Common myeloid progenitor, CD34-positive (primary cell): ENCODE measurements around the gene FAM234B.

Experiments used
- CTCF ChIA-PET: fragments of 350-600 bp; sonication (Branson Sonifier 250); formaldehyde crosslinking; loops from one replicate; lab custom pipeline; 2021; ENCODE audit warnings: antibody characterized with exemption; lab: Charles Lee
- POLR2A ChIA-PET: fragments of 350-600 bp; sonication (Branson Sonifier 250); formaldehyde crosslinking; loops from one replicate; lab custom pipeline; 2021; ENCODE audit warnings: antibody characterized with exemption; lab: Charles Lee
- DNase-seq, 3 donors: peaks; one replicate each; pipeline versions ENCODE4 v3.0.0 to v3.0.0-alpha.2; 2013
- H3K27ac ChIP-seq, 2 experiments: 1 replicate in 1 of 2; 2 replicates in 1 of 2; pipeline ENCODE4 v1.7.0; 2013; ENCODE audit warnings: inconsistent platforms in 2 of 2, low read length in 2 of 2, mild to moderate bottlenecking in 2 of 2, low read depth in 1 of 2, moderate library complexity in 1 of 2; ENCODE audit not compliant: severe bottlenecking in 2 of 2, insufficient read depth in 1 of 2, poor library complexity in 1 of 2
- H3K27me3 ChIP-seq, 5 experiments: replicated peaks in 2 of 5; 1 replicate in 3 of 5; 2 replicates in 2 of 5; pipeline versions ENCODE4 v1.6.1 to v1.7.0; 2013; ENCODE audit warnings: low read length in 4 of 5, mild to moderate bottlenecking in 2 of 5, moderate library complexity in 2 of 5, inconsistent platforms in 1 of 5; ENCODE audit not compliant: insufficient read depth in 5 of 5, control insufficient read depth in 4 of 5
- H3K36me3 ChIP-seq, 4 experiments: 1 replicate in 2 of 4; 2 replicates in 2 of 4; pipeline versions ENCODE4 v1.6.1 to v1.7.0; 2013; ENCODE audit warnings: low read length in 3 of 4, control low read depth in 1 of 4, mild to moderate bottlenecking in 1 of 4; ENCODE audit not compliant: control insufficient read depth in 4 of 4, insufficient read depth in 4 of 4
- H3K4me1 ChIP-seq, 4 experiments: 1 replicate in 3 of 4; 2 replicates in 1 of 4; pipeline versions ENCODE4 v1.6.1 to v1.7.1; 2013; ENCODE audit warnings: low read length in 3 of 4, mild to moderate bottlenecking in 3 of 4, control low read depth in 1 of 4, inconsistent platforms in 1 of 4, moderate library complexity in 1 of 4; ENCODE audit not compliant: control insufficient read depth in 4 of 4, insufficient read depth in 4 of 4; ENCODE audit errors: control extremely low read depth in 1 of 4
- H3K4me3 ChIP-seq, 7 experiments: 1 replicate in 4 of 7; 2 replicates in 3 of 7; pipeline versions ENCODE4 v1.5.1 to v1.7.0; 2013; ENCODE audit warnings: mild to moderate bottlenecking in 7 of 7, low read length in 6 of 7, moderate library complexity in 6 of 7, inconsistent platforms in 2 of 7, low read depth in 2 of 7, control low read depth in 1 of 7; ENCODE audit not compliant: insufficient read depth in 4 of 7, control insufficient read depth in 1 of 7; ENCODE audit errors: extremely low read depth in 1 of 7
- H3K9me3 ChIP-seq, 5 experiments: 1 replicate in 4 of 5; 2 replicates in 1 of 5; pipeline versions ENCODE4 v1.6.1 to v1.7.1; 2013; ENCODE audit warnings: low read length in 4 of 5, mild to moderate bottlenecking in 2 of 5, inconsistent platforms in 1 of 5, low read depth in 1 of 5, moderate library complexity in 1 of 5; ENCODE audit not compliant: control insufficient read depth in 4 of 5, insufficient read depth in 2 of 5; ENCODE audit errors: control extremely low read depth in 1 of 5
- WGBS: methylation state at CpG from one replicate; pipeline ENCODE4 v1.1.5; 2013; ENCODE audit not compliant: insufficient coverage; 5-methylcytosine and 5-hydroxymethylcytosine counted together

Gene FAM234B

DNA sequence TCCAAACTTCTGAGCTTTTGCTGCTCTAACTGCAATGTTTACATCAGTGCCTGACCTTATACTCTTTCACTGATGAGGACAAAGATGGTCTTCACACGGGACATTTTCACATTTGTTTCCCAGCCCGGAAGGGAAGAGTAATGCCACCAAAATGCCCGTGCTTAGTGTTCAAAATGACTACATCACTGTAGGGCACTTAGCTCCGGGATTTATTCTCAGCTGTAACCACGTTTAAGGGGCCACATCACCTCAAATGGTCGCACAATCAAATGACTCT lies 56.4 kb downstream of the FAM234B start:
- no peak for DNase-seq
- CTCF ChIA-PET = interaction anchor here (0.8 to 5.8 kb wide), 16 partner anchors 16 to 184 kb away, joined by 3 to 47 read pairs (median 4); partner anchors contain the start of gene EMP1
- no peaks in the 10 kb centered on the region for H3K9me3 ChIP-seq
- H3K36me3 ChIP-seq = no peaks in the 10 kb centered on the region
- H3K27ac ChIP-seq = peak overlapping the region; percentile 92 to 99
- POLR2A ChIA-PET = interaction anchor here (1.6 kb wide), 1 partner anchor 79 kb away, joined by 8 read pairs; no protein-coding TSS in a partner anchor
- H3K4me3 ChIP-seq = peak overlapping the region in 6 of 7 experiments; percentile 19 to 64 (median 38)
- 4% methylated on average over 6 of the region's 6 CpGs for WGBS
- peaks cover 31 to 74% (median 72%) of the 10 kb centered on the region in 4 experiments for H3K4me1 ChIP-seq
- no peaks in the 10 kb centered on the region for H3K27me3 ChIP-seq

DNA sequence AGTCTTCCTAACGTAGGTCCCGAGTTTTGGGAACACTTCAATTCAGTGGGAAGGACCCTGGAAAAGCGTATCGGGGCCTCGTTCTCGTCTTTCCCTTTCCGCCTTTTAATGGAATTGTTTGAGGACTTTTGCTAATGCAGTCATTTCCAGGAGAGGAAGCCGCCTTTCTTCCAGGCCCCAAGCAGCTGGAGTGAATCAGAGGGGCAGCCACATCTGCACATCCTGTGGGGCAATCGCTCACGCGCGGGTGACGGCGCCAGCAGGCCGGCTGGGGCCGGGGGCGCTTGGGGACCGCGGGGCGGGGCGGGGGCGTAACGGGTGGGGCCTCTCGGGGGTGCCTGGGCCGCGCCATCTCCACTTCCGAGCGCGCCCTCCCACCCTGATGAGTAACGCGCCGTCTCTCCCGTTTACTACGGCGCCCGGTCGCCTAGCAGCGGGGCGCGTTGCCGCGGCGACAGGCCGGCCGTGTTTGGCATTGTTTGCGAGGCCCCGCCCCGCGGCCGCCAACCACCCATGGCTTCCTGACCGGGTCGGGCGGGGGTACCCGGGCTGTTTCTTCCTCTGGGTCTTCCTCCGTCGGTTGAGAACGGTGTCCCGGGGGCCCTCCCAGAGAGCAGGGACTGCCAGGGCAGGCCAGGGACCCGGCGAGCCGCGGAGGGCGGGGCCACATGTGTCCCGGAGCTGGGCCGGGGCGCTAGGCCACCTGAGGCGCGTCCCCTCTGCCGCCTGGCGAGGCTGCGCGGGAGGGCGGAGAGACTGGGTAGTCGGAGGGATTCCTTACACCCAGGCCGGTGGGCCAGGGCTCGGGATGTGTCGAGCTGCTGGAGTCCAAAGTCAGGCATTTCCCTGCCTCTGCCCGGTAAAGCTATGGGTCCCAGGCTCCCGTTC lies 56.9 kb downstream of the FAM234B start:
- no peaks in the 10 kb centered on the region for H3K27me3 ChIP-seq
- ChIA-PET POLR2A (interaction anchor here (1.0 to 1.8 kb wide), 3 partner anchors 78 to 102 kb away, joined by 3 to 8 read pairs (median 6); no protein-coding TSS in a partner anchor), CTCF (interaction anchor here (1.2 to 5.8 kb wide), 15 partner anchors 14 to 114 kb away, joined by 3 to 47 read pairs (median 4); partner anchors contain the start of gene EMP1)
- peak; percentile 96 to 99 (median 99) for DNase-seq
- peak overlapping the region; percentile 97 to 99 for H3K27ac ChIP-seq
- peak overlapping the region in 6 of 7 experiments; percentile 41 to 72 (median 64) for H3K4me3 ChIP-seq
- H3K36me3 ChIP-seq = no peaks in the 10 kb centered on the region
- H3K9me3 ChIP-seq = no peaks in the 10 kb centered on the region
- H3K4me1 ChIP-seq = peaks cover 31 to 74% (median 72%) of the 10 kb centered on the region in 4 experiments
- under 1% methylated on average over 77 of the region's 79 CpGs for WGBS

DNA sequence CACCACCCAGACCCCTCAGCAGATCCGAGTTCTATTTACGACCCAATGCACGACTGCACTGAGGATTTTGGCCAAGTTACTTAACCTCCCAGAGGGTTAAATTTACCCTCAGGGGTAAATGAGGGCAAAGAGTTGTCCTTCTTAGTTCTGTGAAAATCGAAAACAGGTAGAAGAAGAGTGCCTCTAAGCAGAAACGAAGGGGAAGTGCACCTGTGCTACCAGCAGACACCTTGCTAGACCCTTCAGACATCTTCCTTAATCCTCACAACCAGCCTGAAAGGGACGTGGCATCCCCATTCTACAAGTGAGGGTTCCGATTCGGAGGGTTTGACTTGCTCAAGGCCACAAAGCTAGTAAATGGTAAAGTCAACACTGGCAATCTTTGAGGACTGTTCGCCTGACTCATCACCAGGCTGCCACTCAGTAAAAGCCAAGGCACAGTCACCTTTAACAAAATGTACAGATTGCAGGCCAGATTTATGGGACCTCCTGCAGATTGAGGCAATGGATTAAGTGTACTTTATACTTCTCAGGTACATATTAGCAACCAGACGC lies 57.7 kb downstream of the FAM234B start:
- no peaks in the 10 kb centered on the region for H3K36me3 ChIP-seq
- DNase-seq = peak; percentile 37 to 85 (median 77)
- H3K27me3 ChIP-seq = no peaks in the 10 kb centered on the region
- ChIA-PET CTCF (interaction anchor here (1.3 to 5.8 kb wide), 10 partner anchors 13 to 115 kb away, joined by 3 to 47 read pairs (median 6); partner anchors contain the start of gene EMP1), POLR2A (interaction anchor here (1.0 to 1.8 kb wide), 2 partner anchors 78 to 101 kb away, joined by 3 to 6 read pairs; no protein-coding TSS in a partner anchor)
- H3K4me3 ChIP-seq = peak overlapping the region in 6 of 7 experiments; percentile 41 to 72 (median 64)
- H3K4me1 ChIP-seq = peaks cover 31 to 73% (median 71%) of the 10 kb centered on the region in 4 experiments
- WGBS = 56% methylated on average over 6 of the region's 10 CpGs
- no peaks in the 10 kb centered on the region for H3K9me3 ChIP-seq
- peak overlapping the region; percentile 97 to 99 for H3K27ac ChIP-seq

DNA sequence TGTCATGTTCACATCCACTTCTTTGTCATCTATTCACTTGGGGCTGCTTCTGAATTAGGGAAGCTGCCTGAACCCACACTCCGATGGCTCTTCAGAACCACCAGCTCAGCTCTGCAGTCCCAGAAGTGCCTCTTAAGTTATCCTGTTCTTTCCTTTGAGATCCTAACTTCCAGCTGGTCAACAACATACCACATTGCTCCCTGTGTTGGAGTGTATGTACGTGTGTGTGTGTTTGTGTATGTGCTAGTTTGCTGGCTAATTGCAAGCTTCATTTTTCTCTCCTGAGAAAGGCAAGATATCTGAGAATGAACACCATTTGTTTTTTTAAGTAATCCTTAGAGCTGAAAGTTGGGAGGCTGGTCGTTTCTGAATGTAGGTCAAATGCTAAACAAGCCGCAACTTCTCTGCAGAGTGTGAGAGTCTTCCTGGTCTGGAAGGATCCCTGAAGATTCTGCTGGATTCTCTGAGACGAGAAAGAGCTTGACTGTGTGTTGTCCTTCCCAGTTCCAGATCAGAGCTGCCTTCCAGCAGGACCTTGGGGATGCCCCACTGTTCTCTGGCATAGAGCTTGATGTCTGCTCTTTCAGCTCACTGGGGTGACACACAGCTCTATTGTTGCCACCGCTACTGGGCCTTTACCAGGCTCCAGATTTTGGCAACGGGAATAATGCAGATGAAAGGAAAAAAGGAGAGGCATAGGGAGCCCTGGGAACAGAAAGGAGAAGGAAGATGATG lies 58.4 kb downstream of the FAM234B start:
- Histone ChIP-seq H3K27me3 (no peaks in the 10 kb centered on the region), H3K9me3 (no peaks in the 10 kb centered on the region), H3K4me1 (peaks cover 31 to 66% (median 65%) of the 10 kb centered on the region in 4 experiments), H3K27ac (peak overlapping the region; percentile 4 to 99), H3K4me3 (no peak overlapping the region), H3K36me3 (no peaks in the 10 kb centered on the region)
- CTCF ChIA-PET = interaction anchor here (1.2 to 5.8 kb wide), 9 partner anchors 9 to 109 kb away, joined by 3 to 47 read pairs (median 4); partner anchors contain the start of gene EMP1
- WGBS = 76% methylated on average over 6 of the region's 7 CpGs
- POLR2A ChIA-PET = interaction anchor here (1.8 kb wide), 1 partner anchor 77 kb away, joined by 6 read pairs; no protein-coding TSS in a partner anchor
- DNase-seq = peak; percentile 31 to 83 (median 76)

DNA sequence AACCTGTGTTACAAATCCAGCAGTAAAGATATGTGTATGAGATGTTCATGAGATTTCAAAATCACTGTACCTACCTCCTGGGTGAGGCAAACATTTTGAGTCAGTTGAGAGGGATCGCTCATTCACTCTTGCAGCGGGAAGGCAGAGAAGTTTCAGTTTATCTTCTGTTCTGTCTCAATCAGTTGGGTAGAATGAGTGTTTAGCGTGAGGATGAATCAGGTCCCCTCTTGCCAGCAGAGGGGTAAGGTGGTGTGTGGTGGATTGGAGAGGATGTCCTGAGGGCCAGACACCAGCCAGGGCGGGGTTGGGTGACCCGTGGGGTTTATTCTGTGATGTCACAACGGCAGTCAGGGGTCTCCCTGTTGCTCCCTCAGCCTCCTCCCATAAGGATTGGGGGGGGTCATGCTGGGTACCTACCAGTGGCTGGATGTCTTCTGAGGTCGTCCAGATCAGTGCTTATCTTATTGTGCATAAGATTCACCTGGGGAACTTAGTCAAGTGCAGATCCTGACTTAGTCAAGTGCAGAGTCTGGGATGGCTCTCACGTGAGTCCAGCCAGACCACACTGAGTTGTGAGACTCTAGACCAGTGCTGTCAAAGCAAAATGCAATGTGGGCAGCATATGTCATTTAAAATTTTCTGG lies 59.3 kb downstream of the FAM234B start, which contains the start of gene GSG1:
TSS of gene GSG1 (minus strand) at position 277 of the 643 bp plus-strand sequence. CDS start at position 122, 155 bp downstream.
- ChIA-PET CTCF (interaction anchor here (1.2 to 5.8 kb wide), 8 partner anchors 10 to 108 kb away, joined by 3 to 47 read pairs (median 8); no protein-coding TSS in a partner anchor), POLR2A (interaction anchor here (1.8 kb wide), 1 partner anchor 76 kb away, joined by 6 read pairs; no protein-coding TSS in a partner anchor)
- no peak within 1 kb of the TSS for H3K4me3 ChIP-seq
- H3K27me3 ChIP-seq = no peaks in the 10 kb centered on the region
- H3K9me3 ChIP-seq = peaks cover 0 to 5% (median 0%) of the 10 kb centered on the region in 5 experiments
- no peaks in the 10 kb centered on the region for H3K36me3 ChIP-seq
- DNase-seq = no peak
- peak within 1 kb of the TSS; percentile 4 to 99 for H3K27ac ChIP-seq
- peaks cover 26 to 58% (median 57%) of the 10 kb centered on the region in 4 experiments for H3K4me1 ChIP-seq
- WGBS = 95% methylated on average over 3 of the region's 8 CpGs

DNA sequence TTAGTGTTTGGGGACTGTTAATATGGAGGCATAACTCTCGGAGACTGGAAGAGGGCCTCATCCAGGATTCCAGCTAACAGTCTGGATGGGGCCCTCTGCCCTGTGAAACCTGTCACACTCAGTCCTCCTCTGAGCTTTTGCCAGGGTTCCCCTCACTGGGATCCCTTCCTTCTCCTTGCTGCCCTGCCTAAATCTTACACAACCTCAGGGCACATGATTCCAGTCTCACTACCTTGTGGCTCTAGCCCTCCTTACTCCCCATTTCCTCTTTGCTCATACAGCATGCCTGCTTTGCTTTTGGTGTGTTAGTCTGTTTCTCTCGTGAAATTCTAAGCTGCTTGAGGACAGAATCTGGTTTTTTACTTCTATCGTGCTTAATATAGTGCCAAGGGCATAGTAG lies 60.2 kb downstream of the FAM234B start:
- Histone ChIP-seq H3K27me3 (no peaks in the 10 kb centered on the region), H3K9me3 (peaks cover 0 to 5% (median 0%) of the 10 kb centered on the region in 5 experiments), H3K4me1 (peaks cover 21 to 49% (median 48%) of the 10 kb centered on the region in 4 experiments), H3K36me3 (no peaks in the 10 kb centered on the region), H3K27ac (no peak overlapping the region), H3K4me3 (no peak overlapping the region)
- CTCF ChIA-PET = interaction anchor here (1.0 to 2.6 kb wide), 3 partner anchors 13 to 74 kb away, joined by 3 to 8 read pairs (median 3); no protein-coding TSS in a partner anchor
- POLR2A ChIA-PET = no interaction called here
- WGBS = 100% methylated on average over 1 of the region's 3 CpGs
- DNase-seq = no peak
